Adrenal gland (tissue), 12 donors: Measurements from ENCODE around the gene CENPP. TPM values are rescaled to one million over a fixed set of nuclear protein-coding genes. Genes with fewer than 3 reads are reported as not detected.

Source experiments
- DNase-seq, 7 donors: peaks; one replicate each; pipeline ENCODE4 v3.0.0-alpha.2; 2019 to 2020
- H3K27ac ChIP-seq, 5 donors: fragments of 200-600 bp; sonication (generic) in 4 of 5; 1 replicate in 3 of 5; 2 replicates in 2 of 5; pipeline versions ENCODE4 v1.5.1 to v1.8.0; 2016 to 2020; ENCODE audit warnings: mild to moderate bottlenecking in 1 of 5
- H3K27me3 ChIP-seq: fragments of 200-600 bp; 2 replicates; pipeline ENCODE4 v1.8.0; 2021
- H3K36me3 ChIP-seq, 2 donors: fragments of 200-600 bp; replicated peaks in 1 of 2; 1 replicate in 1 of 2; 2 replicates in 1 of 2; pipeline versions ENCODE4 v1.5.1 to v1.8.0; 2018 to 2022
- H3K4me1 ChIP-seq, 2 donors: fragments of 200-600 bp; replicated peaks in 1 of 2; 1 replicate in 1 of 2; 2 replicates in 1 of 2; pipeline versions ENCODE4 v1.5.1 to v1.8.0; 2018 to 2021
- H3K4me3 ChIP-seq, 4 donors: fragments of 200-600 bp; sonication (generic) in 3 of 4; one replicate each; pipeline ENCODE4 v1.5.1; 2016 to 2018
- H3K9me3 ChIP-seq, 3 donors: fragments of 200-600 bp; sonication (generic) in 1 of 3; replicated peaks in 1 of 3; 1 replicate in 2 of 3; 2 replicates in 1 of 3; pipeline versions ENCODE4 v1.5.1 to v1.8.0; 2016 to 2021
- POLR2A ChIP-seq, 2 donors: fragments of 450-650 bp; IDR thresholded peaks; one replicate each; pipeline ENCODE4 v1.6.1; 2017; ENCODE audit warnings: antibody characterized with exemption in 2 of 2, mild to moderate bottlenecking in 2 of 2, moderate library complexity in 1 of 2
- WGBS, 4 donors: extraction: QIAGEN DNeasy Blood & Tissue Kit in 2 of 4; methylation state at CpG; one replicate each; pipeline versions ENCODE4 v1.1.5 to v1.1.7; 2013 to 2017; 5-methylcytosine and 5-hydroxymethylcytosine counted together
- intact Hi-C, 2 donors: fragments of 100-400 bp; cut with DNase I; formaldehyde crosslinking; loops; one replicate each; pipeline versions ENCODE4 v1.14.1 to v1.15.0; 2022 to 2023
- polyA plus RNA-seq, 3 donors: library from polyadenylated mRNA; stranded (reverse); fragments of 200-250 nt in 2 of 3; fragments of 350-450 nt in 1 of 3; fragmentation: Illumina TruSeq in 1 of 3; extraction: RNeasy Lipid Tissue Mini Kit (QIAGEN cat#74804) in 1 of 3; gene quantifications; one replicate each; pipeline ENCODE4 v1.2.3, GENCODE V29; 2013 to 2014
- total RNA-seq, 9 donors: library from RNA; depleted of rRNA in 4 of 9; stranded (reverse); fragments of >200 nt in 4 of 9; fragments of 120-200 nt in 1 of 9; fragmentation: NEBNext Ultra II Directional in 1 of 9; extraction: Animal tissue kit (Norgen Biotek cat#: 25700) in 1 of 9; gene quantifications; one replicate each; pipeline versions ENCODE4 v1.1.0 to v1.2.4, GENCODE V29; 2013 to 2023
- TF ChIP-seq, protein P1 (sequence below), 6 experiments: fragments of 450-650 bp in 4 of 6; fragments of 200-600 bp in 2 of 6; sonication (generic) in 1 of 6; IDR thresholded peaks; 1 replicate in 5 of 6; 2 replicates in 1 of 6; pipeline versions ENCODE4 v1.5.1 to v1.8.0; 2016 to 2021; ENCODE audit warnings: antibody characterized with exemption in 6 of 6, mild to moderate bottlenecking in 2 of 6, moderate library complexity in 1 of 6
- donor health status: healthy with polysubstance abuse.
- donor health status: Bipolar disorder and iron deficiency.
- donor health status: DM: yes; HTN: yes; CAD: no.
- donor health status: DM: no; HTN: no; CAD: no.
- donor health status: DM: no; HTN: no; CAD: no.
- donor health status: DM: yes; HTN: yes; CAD: no.

CENPP gene
- total and polyA plus RNA-seq, 12 donors, result 1.1 to 14.0 (median 3.1) TPM

DNA sequence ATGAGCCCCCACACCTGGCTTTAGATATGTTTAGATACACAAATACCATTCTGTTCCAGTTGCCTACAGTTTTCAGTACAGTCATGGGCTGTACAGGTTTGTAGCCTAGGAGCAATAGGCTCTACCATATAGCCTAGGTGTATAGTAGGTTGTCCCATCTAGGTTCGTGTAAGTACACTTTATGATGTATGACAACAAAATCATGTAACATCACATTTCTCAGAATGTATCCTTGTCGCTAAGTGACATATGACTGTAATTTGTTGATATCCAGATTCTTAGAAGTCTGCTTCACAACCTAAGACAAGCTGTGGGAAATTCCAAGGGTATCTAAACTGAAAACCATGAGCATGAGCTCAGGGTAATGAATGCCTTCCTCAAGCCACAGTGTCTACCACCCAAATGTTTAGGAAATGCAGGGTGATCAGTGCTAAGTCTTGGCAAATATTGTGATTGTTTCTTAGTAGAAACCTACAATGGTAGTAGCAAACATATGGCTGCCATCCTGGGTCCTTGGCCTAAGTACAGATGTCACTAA is 201.6 kb downstream of the CENPP start:
- WGBS, 4 donors, result 92 to 98% (median 94%) methylated on average over 2 of the region's 2 CpGs
- Histone ChIP-seq H3K27me3 (no peaks in the 10 kb centered on the region), H3K9me3 (peaks cover 0 to 6% (median 0%) of the 10 kb centered on the region in 3 donors), H3K4me3 (no peak overlapping the region), H3K27ac (no peak overlapping the region), H3K36me3 (no peaks in the 10 kb centered on the region), H3K4me1 (no peaks in the 10 kb centered on the region)
- no peak for TF ChIP-seq POLR2A (IDR thresholded peaks at IDR 0.05)
- TF ChIP-seq, protein P1, sequence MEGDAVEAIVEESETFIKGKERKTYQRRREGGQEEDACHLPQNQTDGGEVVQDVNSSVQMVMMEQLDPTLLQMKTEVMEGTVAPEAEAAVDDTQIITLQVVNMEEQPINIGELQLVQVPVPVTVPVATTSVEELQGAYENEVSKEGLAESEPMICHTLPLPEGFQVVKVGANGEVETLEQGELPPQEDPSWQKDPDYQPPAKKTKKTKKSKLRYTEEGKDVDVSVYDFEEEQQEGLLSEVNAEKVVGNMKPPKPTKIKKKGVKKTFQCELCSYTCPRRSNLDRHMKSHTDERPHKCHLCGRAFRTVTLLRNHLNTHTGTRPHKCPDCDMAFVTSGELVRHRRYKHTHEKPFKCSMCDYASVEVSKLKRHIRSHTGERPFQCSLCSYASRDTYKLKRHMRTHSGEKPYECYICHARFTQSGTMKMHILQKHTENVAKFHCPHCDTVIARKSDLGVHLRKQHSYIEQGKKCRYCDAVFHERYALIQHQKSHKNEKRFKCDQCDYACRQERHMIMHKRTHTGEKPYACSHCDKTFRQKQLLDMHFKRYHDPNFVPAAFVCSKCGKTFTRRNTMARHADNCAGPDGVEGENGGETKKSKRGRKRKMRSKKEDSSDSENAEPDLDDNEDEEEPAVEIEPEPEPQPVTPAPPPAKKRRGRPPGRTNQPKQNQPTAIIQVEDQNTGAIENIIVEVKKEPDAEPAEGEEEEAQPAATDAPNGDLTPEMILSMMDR (IDR thresholded peaks at IDR 0.05), result no peak
- intact Hi-C loops, result no loop called here
- DNase-seq, result no peak

DNA sequence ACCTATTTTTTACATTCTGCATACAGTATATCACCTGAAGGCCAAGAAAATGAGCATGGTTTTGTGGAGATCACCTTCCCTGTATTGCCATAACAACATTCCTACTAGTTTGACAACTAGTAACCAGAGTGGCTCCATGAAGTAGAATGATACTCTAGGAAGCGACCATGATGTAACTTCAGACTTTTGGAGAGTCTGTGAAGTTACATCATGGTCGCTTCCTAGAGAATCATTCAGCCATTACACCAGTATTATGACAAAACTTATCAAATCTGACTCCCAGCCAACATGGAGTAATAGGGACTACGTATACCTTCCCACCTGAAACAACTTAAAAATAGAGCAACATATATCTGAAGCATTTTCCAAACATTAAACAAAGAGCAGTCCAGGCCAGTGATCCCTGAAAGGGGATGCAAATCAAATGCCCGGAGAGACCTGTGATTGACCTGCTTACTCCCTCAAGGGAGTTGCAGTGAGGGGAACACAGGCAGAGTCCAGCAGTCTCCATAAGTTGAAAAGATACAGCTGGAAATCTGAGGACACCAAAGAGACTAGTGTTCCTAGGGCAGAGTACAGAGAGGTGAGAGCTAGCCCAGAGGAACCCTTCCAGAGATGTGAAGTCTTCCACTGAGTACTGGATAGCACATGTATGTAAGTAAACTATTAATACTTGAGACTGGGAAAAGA is 202.2 kb downstream of the CENPP start:
- WGBS, 4 donors, result 89 to 99% (median 91%) methylated on average over 4 of the region's 4 CpGs

DNA sequence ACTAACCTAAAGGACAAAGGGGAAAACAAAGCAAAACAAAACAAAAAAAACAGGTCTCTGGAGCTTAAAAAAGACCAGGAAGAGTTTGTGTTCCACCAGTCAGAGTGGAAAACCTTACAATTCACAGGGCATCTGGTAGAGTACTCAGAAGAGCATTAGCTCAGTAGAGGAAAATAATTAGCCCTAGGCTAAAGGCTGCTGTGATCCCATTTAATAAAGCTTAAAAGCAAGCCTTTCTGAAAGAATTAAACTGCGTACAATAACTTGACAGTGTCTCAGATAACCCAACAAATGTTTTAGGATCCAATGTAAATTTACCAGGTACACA is 202.7 kb downstream of the CENPP start:
- peaks cover 0 to 6% (median 0%) of the 10 kb centered on the region in 3 donors for H3K9me3 ChIP-seq
- no peaks in the 10 kb centered on the region for H3K27me3 ChIP-seq
- WGBS, 4 donors, result 82 to 96% (median 91%) methylated on average over 1 of the region's 1 CpG
- TF ChIP-seq, protein P1 (IDR thresholded peaks at IDR 0.05), result no peak
- TF ChIP-seq POLR2A (IDR thresholded peaks at IDR 0.05), result no peak
- H3K4me1 ChIP-seq, result no peaks in the 10 kb centered on the region
- no peak for DNase-seq
- intact Hi-C loops, result no loop called here
- H3K36me3 ChIP-seq, result no peaks in the 10 kb centered on the region
- peak overlapping the region in 1 of 5 donors; percentile 9 for H3K27ac ChIP-seq
- H3K4me3 ChIP-seq, result no peak overlapping the region

More for the DNA sequence above, 202.2 kb downstream of the CENPP start:
- Histone ChIP-seq H3K36me3 (no peaks in the 10 kb centered on the region), H3K27me3 (no peaks in the 10 kb centered on the region), H3K27ac (peak overlapping the region in 1 of 5 donors; percentile 9), H3K4me3 (no peak overlapping the region), H3K4me1 (no peaks in the 10 kb centered on the region), H3K9me3 (peaks cover 0 to 6% (median 0%) of the 10 kb centered on the region in 3 donors)
- intact Hi-C loops, result no loop called here
- DNase-seq, result no peak
- TF ChIP-seq, protein P1 (IDR thresholded peaks at IDR 0.05), result no peak
- no peak for TF ChIP-seq POLR2A (IDR thresholded peaks at IDR 0.05)

DNA sequence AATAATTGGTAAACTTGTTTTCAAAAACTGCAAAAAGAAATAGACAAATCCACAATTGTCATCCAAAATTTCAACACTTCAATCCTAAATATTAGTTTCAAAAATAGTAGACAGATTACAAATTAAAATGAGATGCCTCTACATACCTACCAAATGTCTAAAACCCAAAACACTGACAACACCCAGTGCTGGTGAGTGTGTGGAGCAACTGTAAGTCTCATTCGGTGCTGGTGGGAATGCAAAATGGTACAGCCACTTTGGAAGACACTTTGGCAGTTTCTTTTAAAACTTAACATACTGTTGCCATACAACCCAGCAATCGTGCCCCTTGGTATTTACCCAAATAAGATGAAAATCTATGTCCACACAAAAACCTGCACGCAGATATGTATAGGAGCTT is 203.4 kb downstream of the CENPP start:
- Histone ChIP-seq H3K36me3 (no peaks in the 10 kb centered on the region), H3K4me3 (no peak overlapping the region), H3K9me3 (peaks cover 0 to 6% (median 0%) of the 10 kb centered on the region in 3 donors), H3K27me3 (no peaks in the 10 kb centered on the region), H3K27ac (no peak overlapping the region), H3K4me1 (no peaks in the 10 kb centered on the region)
- TF ChIP-seq, protein P1 (IDR thresholded peaks at IDR 0.05), result no peak
- no peak for TF ChIP-seq POLR2A (IDR thresholded peaks at IDR 0.05)
- intact Hi-C loops, result no loop called here
- 90 to 96% (median 95%) methylated on average over 3 of the region's 3 CpGs for WGBS, 4 donors
- no peak for DNase-seq
